HCT116 (cell line): ENCODE data around the gene TCFL5. TPM values are rescaled to one million over a fixed set of nuclear protein-coding genes. Genes with fewer than 3 reads are reported as not detected.

Experiments used
- ATAC-seq: fragments of 200-7000 bp; cut with Tn5 transposase; 2 replicates; pipeline ENCODE4 v1.9.1; 2020; ENCODE audit warnings: mild to moderate bottlenecking, moderate library complexity
- BruUV-seq: library from RNA; stranded (reverse); fragments of 400-500 nt; replicated peaks from 2 replicates; lab custom pipeline; 2021; lab: Mats Ljungman, UMichigan
- CTCF ChIA-PET: fragments of 300-600 bp; sonication (Branson Sonifier 250); formaldehyde crosslinking; loops from one replicate; lab custom pipeline; 2021; ENCODE audit warnings: antibody characterized with exemption; lab: Charles Lee
- POLR2A ChIA-PET: fragments of 300-600, 350-600 bp; sonication (Branson Sonifier 250); formaldehyde crosslinking; loops from one replicate; lab custom pipeline; 2021; ENCODE audit warnings: antibody characterized with exemption; lab: Charles Lee
- RAD21 ChIA-PET, 2 experiments: fragments of 300-600 bp; sonication (Branson Sonifier 250); formaldehyde crosslinking; loops; one replicate each; lab custom pipeline; 2023; ENCODE audit warnings: low total read pairs in 2 of 2; ENCODE audit not compliant: uncharacterized antibody in 2 of 2, unreplicated experiment in 2 of 2, low non-redundant PET in 1 of 2; lab: Charles Lee
- DNase-seq: peaks from one replicate; pipeline ENCODE4 v3.0.0-alpha.2; 2010; ENCODE audit warnings: low read depth, low spot score
- H2AFZ ChIP-seq: fragments of 200-600 bp; shearing (Covaris generic), sonication (generic); 2 replicates; pipeline ENCODE4 v1.6.1; 2017; ENCODE audit warnings: low read depth, mixed run types, mixed read lengths, antibody characterized with exemption, low read length; ENCODE audit not compliant: poor library complexity, severe bottlenecking
- H3K27ac ChIP-seq: 2 replicates; pipeline ENCODE4 v1.5.1; 2012; ENCODE audit warnings: low read depth, low read length
- H3K27me3 ChIP-seq: fragments of 200-600 bp; sonication (generic); 2 replicates; pipeline ENCODE4 v1.6.1; 2016; ENCODE audit warnings: mixed run types, low read length, mixed read lengths; ENCODE audit not compliant: insufficient read depth
- H3K36me3 ChIP-seq, 2 experiments: fragments of 200-500 bp in 1 of 2; fragments of 200-600 bp in 1 of 2; sonication (Bioruptor generic) in 1 of 2; sonication (generic) in 1 of 2; 2 replicates each; pipeline versions ENCODE4 v1.5.1 to v1.6.1; 2014 to 2016; ENCODE audit warnings: low read length in 2 of 2, inconsistent platforms in 1 of 2, mixed read lengths in 1 of 2, mixed run types in 1 of 2; ENCODE audit not compliant: insufficient read depth in 2 of 2, control insufficient read depth in 1 of 2
- H3K4me1 ChIP-seq, 2 experiments: fragments of 200-600 bp in 1 of 2; sonication (generic) in 1 of 2; 2 replicates each; pipeline versions ENCODE4 v1.5.1 to v1.6.1; 2012 to 2017; ENCODE audit warnings: low read length in 2 of 2, inconsistent platforms in 1 of 2, mild to moderate bottlenecking in 1 of 2, mixed read lengths in 1 of 2, mixed run types in 1 of 2, moderate library complexity in 1 of 2; ENCODE audit not compliant: insufficient read depth in 2 of 2, control insufficient read depth in 1 of 2
- H3K4me2 ChIP-seq: fragments of 200-600 bp; sonication (generic); 2 replicates; pipeline ENCODE4 v1.6.1; 2017; ENCODE audit warnings: mixed run types, low read length, mixed read lengths
- H3K4me3 ChIP-seq, 2 experiments: fragments of 200-600 bp in 1 of 2; sonication (generic) in 1 of 2; replicated peaks in 1 of 2; 2 replicates each; pipeline ENCODE4 v1.5.1; 2011 to 2016; ENCODE audit warnings: low read length in 2 of 2, control low read depth in 1 of 2, low read depth in 1 of 2, mild to moderate bottlenecking in 1 of 2, mixed read lengths in 1 of 2, mixed run types in 1 of 2
- H3K79me2 ChIP-seq: fragments of 200-600 bp; sonication (generic); 2 replicates; pipeline ENCODE4 v1.6.1; 2017; ENCODE audit warnings: mild to moderate bottlenecking, mixed run types, low read length, moderate library complexity, mixed read lengths; ENCODE audit not compliant: insufficient read depth
- H3K9ac ChIP-seq: fragments of 200-600 bp; sonication (generic); 2 replicates; pipeline ENCODE4 v1.6.1; 2016; ENCODE audit warnings: low read length, mixed read lengths
- H3K9me2 ChIP-seq: fragments of 200-600 bp; sonication (generic), shearing (Covaris generic); 2 replicates; pipeline ENCODE4 v1.6.1; 2017; ENCODE audit warnings: mixed run types, mild to moderate bottlenecking, moderate library complexity; ENCODE audit not compliant: insufficient read depth
- H3K9me3 ChIP-seq, 2 experiments: fragments of 200-500 bp in 1 of 2; fragments of 200-600 bp in 1 of 2; sonication (Bioruptor generic) in 1 of 2; sonication (generic) in 1 of 2; 2 replicates each; pipeline ENCODE4 v1.6.1; 2014 to 2017; ENCODE audit warnings: low read length in 2 of 2, mixed read lengths in 2 of 2, inconsistent platforms in 1 of 2, low read depth in 1 of 2, mild to moderate bottlenecking in 1 of 2, mixed run types in 1 of 2, moderate library complexity in 1 of 2; ENCODE audit not compliant: control insufficient read depth in 1 of 2, insufficient read depth in 1 of 2
- H4K20me1 ChIP-seq: fragments of 200-600 bp; sonication (generic), shearing (Covaris generic); 2 replicates; pipeline ENCODE4 v1.6.1; 2017; ENCODE audit warnings: mixed run types, mild to moderate bottlenecking, moderate library complexity; ENCODE audit not compliant: insufficient read depth
- CEBPB ChIP-seq: IDR thresholded peaks from 2 replicates; pipeline ENCODE4 v1.6.1; 2012; ENCODE audit warnings: low read depth
- EGR1 ChIP-seq: IDR thresholded peaks from 2 replicates; pipeline ENCODE4 v1.6.1; 2012; ENCODE audit warnings: low read depth
- FOSL1 ChIP-seq: IDR thresholded peaks from 2 replicates; pipeline ENCODE4 v1.6.1; 2012; ENCODE audit warnings: low read depth
- RAD21 ChIP-seq: IDR thresholded peaks from 2 replicates; pipeline ENCODE4 v1.6.1; 2012; ENCODE audit warnings: low read depth, mild to moderate bottlenecking
- SIN3A ChIP-seq: IDR thresholded peaks from 2 replicates; pipeline ENCODE4 v1.6.1; 2012; ENCODE audit warnings: low read depth
- TCF7L2 ChIP-seq: IDR thresholded peaks from 2 replicates; pipeline ENCODE4 v1.7.0; 2011; ENCODE audit warnings: borderline replicate concordance, inconsistent platforms; ENCODE audit not compliant: insufficient read depth, insufficient read length; ENCODE audit errors: extremely low read depth
- YY1 ChIP-seq: IDR thresholded peaks from 2 replicates; pipeline ENCODE4 v1.6.1; 2011; ENCODE audit warnings: low read length, low read depth, moderate library complexity, mild to moderate bottlenecking; ENCODE audit not compliant: insufficient replicate concordance; ENCODE audit errors: extremely low read depth
- intact Hi-C: fragments of 100-400 bp; cut with micrococcal nuclease; formaldehyde crosslinking; loops from 2 replicates; pipeline ENCODE4 v1.10.0; 2022
- total RNA-seq: library from RNA; stranded (reverse); gene quantifications from one replicate; pipeline ENCODE4 v1.2.1, GENCODE V29; 2021; ENCODE audit not compliant: unreplicated experiment
- TF ChIP-seq, protein P1 (sequence below): IDR thresholded peaks from 2 replicates; pipeline ENCODE4 v1.6.1; 2012; ENCODE audit warnings: low read depth
- TF ChIP-seq, protein P2 (sequence below), 3 experiments: fragments of 200-600 bp in 1 of 3; sonication (generic) in 1 of 3; IDR thresholded peaks in 2 of 3; conservative IDR thresholded peaks in 1 of 3; 2 replicates each; pipeline ENCODE4 v1.5.1; 2012 to 2017; ENCODE audit warnings: low read depth in 2 of 3, low read length in 2 of 3, antibody characterized with exemption in 1 of 3, borderline replicate concordance in 1 of 3, control low read depth in 1 of 3, mild to moderate bottlenecking in 1 of 3, mixed read lengths in 1 of 3, mixed run types in 1 of 3, moderate library complexity in 1 of 3; ENCODE audit not compliant: insufficient read depth in 1 of 3

TCFL5 gene
- total RNA-seq, 1 experiment from 2014 or later: 20.4 TPM

DNA sequence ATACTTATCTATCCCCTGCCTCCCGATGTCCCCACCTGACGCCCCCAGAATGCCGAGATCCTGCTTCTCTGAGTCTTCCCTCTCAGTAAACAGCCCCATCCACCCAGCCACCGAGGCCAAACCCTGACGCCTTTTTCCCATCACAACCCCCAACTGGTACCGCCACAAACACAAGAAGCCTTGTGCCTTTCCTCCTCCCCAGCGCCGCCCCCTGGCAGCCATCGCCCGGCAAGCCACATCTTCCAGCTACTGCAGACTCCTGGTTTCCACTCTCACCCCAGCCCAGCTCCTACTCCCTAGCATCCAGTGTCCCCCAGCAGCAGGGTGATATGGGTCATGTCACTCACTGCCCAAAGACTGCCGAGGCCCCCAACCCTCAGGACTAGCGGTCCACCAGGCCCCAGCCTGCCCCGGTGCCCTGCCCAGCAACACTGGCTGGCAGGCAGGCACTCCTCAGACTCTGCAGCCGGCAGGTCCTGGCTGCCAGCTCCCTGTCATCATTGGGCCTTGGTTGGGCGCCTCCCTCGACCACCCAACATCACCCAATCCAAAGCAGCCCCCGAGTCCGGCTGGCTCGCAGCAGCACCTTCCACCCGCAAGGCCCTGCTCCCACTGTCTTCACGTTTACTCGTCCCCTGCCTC lies 11.2 kb downstream of the TCFL5 start:
- no peaks in the 10 kb centered on the region for H3K4me1 ChIP-seq
- no peaks in the 10 kb centered on the region for H3K9me3 ChIP-seq
- ATAC-seq (no peak), DNase-seq (no peak)
- H3K79me2 ChIP-seq: peaks cover 10% of the 10 kb centered on the region; the same call in 1 of the 2 replicates
- H3K27ac ChIP-seq: no peak overlapping the region; the same call in 1 of the 2 replicates
- CTCF ChIA-PET: no interaction called here
- no peak overlapping the region for H3K4me2 ChIP-seq
- RAD21 ChIA-PET: no interaction called here
- no peak overlapping the region for H3K4me3 ChIP-seq
- H3K9me2 ChIP-seq: no peaks in the 10 kb centered on the region
- no peaks in the 10 kb centered on the region for H3K27me3 ChIP-seq
- intact Hi-C loops: no loop called here
- no peak overlapping the region for H2AFZ ChIP-seq
- H3K36me3 ChIP-seq: peaks cover 19 to 38% of the 10 kb centered on the region in 2 experiments
- no peaks in the 10 kb centered on the region for H4K20me1 ChIP-seq
- no peak overlapping the region for H3K9ac ChIP-seq
- no TSS peak for BruUV-seq
- TF ChIP-seq RAD21: no peak
- POLR2A ChIA-PET: no interaction called here

DNA sequence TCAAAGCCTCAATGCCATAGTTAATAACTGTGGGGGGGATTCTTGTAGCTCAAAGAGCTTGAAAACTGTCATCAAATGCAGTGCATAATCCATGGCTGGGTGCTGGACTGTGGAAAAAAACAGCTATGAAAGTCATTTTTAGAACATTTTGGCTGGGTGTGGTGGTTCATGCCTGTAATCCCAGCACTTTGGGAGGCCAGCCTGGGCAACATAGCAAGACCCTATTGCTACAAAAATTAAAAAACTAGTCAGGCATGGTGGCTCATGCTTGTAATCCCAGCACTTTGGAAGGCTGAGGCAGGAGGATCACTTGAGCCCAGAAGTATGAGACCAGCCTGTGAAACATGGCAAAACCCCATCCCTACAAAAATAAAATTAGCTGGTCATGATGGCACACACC lies 12.2 kb downstream of the TCFL5 start:
- H3K79me2 ChIP-seq: peaks cover 6% of the 10 kb centered on the region; the same call in 1 of the 2 replicates
- peaks cover 19 to 32% of the 10 kb centered on the region in 2 experiments for H3K36me3 ChIP-seq
- H3K27ac ChIP-seq: no peak overlapping the region
- H3K4me2 ChIP-seq: no peak overlapping the region
- H3K27me3 ChIP-seq: no peaks in the 10 kb centered on the region
- POLR2A ChIA-PET: no interaction called here
- BruUV-seq: no TSS peak
- TF ChIP-seq FOSL1 (no peak), TCF7L2 (no peak), SIN3A (no peak), YY1 (no peak), EGR1 (no peak), CEBPB (no peak), RAD21 (no peak)
- TF ChIP-seq, protein P1, sequence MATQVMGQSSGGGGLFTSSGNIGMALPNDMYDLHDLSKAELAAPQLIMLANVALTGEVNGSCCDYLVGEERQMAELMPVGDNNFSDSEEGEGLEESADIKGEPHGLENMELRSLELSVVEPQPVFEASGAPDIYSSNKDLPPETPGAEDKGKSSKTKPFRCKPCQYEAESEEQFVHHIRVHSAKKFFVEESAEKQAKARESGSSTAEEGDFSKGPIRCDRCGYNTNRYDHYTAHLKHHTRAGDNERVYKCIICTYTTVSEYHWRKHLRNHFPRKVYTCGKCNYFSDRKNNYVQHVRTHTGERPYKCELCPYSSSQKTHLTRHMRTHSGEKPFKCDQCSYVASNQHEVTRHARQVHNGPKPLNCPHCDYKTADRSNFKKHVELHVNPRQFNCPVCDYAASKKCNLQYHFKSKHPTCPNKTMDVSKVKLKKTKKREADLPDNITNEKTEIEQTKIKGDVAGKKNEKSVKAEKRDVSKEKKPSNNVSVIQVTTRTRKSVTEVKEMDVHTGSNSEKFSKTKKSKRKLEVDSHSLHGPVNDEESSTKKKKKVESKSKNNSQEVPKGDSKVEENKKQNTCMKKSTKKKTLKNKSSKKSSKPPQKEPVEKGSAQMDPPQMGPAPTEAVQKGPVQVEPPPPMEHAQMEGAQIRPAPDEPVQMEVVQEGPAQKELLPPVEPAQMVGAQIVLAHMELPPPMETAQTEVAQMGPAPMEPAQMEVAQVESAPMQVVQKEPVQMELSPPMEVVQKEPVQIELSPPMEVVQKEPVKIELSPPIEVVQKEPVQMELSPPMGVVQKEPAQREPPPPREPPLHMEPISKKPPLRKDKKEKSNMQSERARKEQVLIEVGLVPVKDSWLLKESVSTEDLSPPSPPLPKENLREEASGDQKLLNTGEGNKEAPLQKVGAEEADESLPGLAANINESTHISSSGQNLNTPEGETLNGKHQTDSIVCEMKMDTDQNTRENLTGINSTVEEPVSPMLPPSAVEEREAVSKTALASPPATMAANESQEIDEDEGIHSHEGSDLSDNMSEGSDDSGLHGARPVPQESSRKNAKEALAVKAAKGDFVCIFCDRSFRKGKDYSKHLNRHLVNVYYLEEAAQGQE: no peak
- TF ChIP-seq, protein P2, sequence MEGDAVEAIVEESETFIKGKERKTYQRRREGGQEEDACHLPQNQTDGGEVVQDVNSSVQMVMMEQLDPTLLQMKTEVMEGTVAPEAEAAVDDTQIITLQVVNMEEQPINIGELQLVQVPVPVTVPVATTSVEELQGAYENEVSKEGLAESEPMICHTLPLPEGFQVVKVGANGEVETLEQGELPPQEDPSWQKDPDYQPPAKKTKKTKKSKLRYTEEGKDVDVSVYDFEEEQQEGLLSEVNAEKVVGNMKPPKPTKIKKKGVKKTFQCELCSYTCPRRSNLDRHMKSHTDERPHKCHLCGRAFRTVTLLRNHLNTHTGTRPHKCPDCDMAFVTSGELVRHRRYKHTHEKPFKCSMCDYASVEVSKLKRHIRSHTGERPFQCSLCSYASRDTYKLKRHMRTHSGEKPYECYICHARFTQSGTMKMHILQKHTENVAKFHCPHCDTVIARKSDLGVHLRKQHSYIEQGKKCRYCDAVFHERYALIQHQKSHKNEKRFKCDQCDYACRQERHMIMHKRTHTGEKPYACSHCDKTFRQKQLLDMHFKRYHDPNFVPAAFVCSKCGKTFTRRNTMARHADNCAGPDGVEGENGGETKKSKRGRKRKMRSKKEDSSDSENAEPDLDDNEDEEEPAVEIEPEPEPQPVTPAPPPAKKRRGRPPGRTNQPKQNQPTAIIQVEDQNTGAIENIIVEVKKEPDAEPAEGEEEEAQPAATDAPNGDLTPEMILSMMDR (IDR thresholded peaks at IDR 0.05 in 2 of 3, conservative IDR thresholded peaks at IDR 0.05 in 1 of 3; ENCODE audit: borderline replicate concordance in 1 of 3, insufficient read depth in 1 of 3, low read depth in 2 of 3, low read length in 2 of 3): no peak
- H2AFZ ChIP-seq: no peak overlapping the region
- H3K9me2 ChIP-seq: no peaks in the 10 kb centered on the region
- H4K20me1 ChIP-seq: no peaks in the 10 kb centered on the region
- H3K9ac ChIP-seq: no peak overlapping the region
- intact Hi-C loops: no loop called here
- CTCF ChIA-PET: no interaction called here
- H3K9me3 ChIP-seq: no peaks in the 10 kb centered on the region
- ATAC-seq (no peak), DNase-seq (no peak)
- H3K4me3 ChIP-seq: no peak overlapping the region
- H3K4me1 ChIP-seq: no peaks in the 10 kb centered on the region
- RAD21 ChIA-PET: no interaction called here
